Glomerular visceral epithelial cell (primary cell): Measurements from ENCODE around the gene TMEM200A.

ENCODE experiments used
- DNase-seq: peaks from one replicate; pipeline ENCODE4 v3.0.0-alpha.2; 2016; ENCODE audit errors: extremely low spot score

TMEM200A gene

DNA sequence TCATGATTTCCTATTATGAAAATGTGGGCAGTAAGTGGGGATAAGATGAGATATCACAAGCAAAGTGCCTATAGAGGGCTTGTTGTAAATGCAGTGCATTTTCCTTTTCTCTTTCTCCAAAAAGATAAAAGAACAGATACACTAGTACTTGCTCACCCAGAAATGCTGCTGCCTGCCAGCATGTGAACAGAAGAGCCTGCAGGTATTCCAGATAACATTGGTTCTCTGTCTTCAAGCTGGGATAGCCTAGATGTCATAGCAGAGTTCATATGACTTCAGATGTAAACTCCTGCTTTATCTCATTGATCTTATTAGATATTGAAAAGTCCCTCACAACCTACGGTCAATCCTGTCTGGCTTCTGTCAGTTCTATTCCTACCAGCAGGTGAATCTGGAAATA, 123.7 kb downstream of the TMEM200A start:
- DNase-seq, result no peak
